Measurements from ENCODE around the gene MT4.

DNA sequence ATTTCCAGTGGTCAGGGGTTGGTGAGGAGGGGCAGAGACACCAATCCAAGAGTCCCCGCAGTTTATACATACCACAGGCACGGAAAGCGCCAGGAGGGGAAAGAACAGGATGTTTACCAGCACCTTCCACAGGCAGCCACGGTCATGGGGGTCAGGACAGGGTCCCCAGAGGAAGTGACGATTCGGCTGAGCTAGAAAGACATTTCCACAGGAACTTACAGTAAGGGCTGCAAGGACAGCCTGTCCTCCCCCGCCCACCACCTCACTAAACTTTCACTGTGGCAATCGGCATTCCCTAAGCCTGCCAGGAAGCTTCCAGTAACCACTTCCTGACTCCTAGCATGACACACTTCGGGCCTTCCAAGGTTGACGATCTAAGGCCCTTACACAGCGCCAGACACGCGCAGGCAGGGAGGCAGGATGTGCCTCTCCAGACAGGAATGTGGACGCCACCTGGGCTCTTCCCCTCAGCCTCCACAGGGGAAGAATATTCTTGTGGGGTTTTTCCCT, 42.3 kb downstream of the MT4 start:
- no peak for TF ChIP-seq EZH2 (IDR thresholded peaks at IDR 0.05; ENCODE audit: insufficient read depth, poor library complexity, severe bottlenecking)
- TF ChIP-seq EZH2phosphoT487 (IDR thresholded peaks at IDR 0.05; ENCODE audit: insufficient read depth, low read depth), result no peak
